Fibroblast of skin of back (primary cell): ENCODE data around the gene NGDN. TPM values are rescaled to one million over a fixed set of nuclear protein-coding genes. Genes with fewer than 3 reads are reported as not detected.
"Not testable (repeated sequence)": the region's sequence is repeated elsewhere in the genome, so short reads cannot be mapped to it uniquely, and the experiment has no call there.

ENCODE experiments used
- DNase-seq: peaks from one replicate; pipeline ENCODE4 v3.0.0-alpha.2; 2013
- polyA plus RNA-seq, 2 experiments: library from polyadenylated mRNA; unstranded; fragments of 120-200 nt; gene quantifications; one replicate each; pipeline ENCODE4 v1.2.1, GENCODE V29; 2013; ENCODE audit not compliant: insufficient read length in 2 of 2

The NGDN gene
- 33.0 TPM for polyA plus RNA-seq (2013, experiment 1 of 2; ENCODE audit: insufficient read length)
- 20.8 TPM for polyA plus RNA-seq (2013, experiment 2 of 2; ENCODE audit: insufficient read length)

- DNase-seq: peak; percentile 100
Measured at GRCh38 chr14:23469127-23469905, at the start of gene NGDN. Gene NGDN, plus strand, starts transcription at chr14:23469703. Its CDS starts 13 bp downstream, at chr14:23469716.

GRCh38 chr14:23421594-23421993 is 47.9 kb upstream of the NGDN start:
- no peak for DNase-seq

GRCh38 chr14:23423657-23424056 is 45.8 kb upstream of the NGDN start:
- DNase-seq: no peak

- no peak for DNase-seq
Measured at GRCh38 chr14:23425169-23425568, 44.3 kb upstream of the NGDN start.

GRCh38 chr14:23425798-23426197 is 43.7 kb upstream of the NGDN start:
- DNase-seq: not testable (repeated sequence)

GRCh38 chr14:23428686-23429495 is 40.6 kb upstream of the NGDN start:
- DNase-seq: no peak

- no peak for DNase-seq
Measured at GRCh38 chr14:23430016-23430722, 39.3 kb upstream of the NGDN start.

- DNase-seq: peak; percentile 44
Measured at GRCh38 chr14:23430723-23431085, 38.8 kb upstream of the NGDN start.

GRCh38 chr14:23431486-23431885 is 38.0 kb upstream of the NGDN start:
- no peak for DNase-seq

GRCh38 chr14:23432102-23432925 is 37.2 kb upstream of the NGDN start:
- DNase-seq: no peak

GRCh38 chr14:23432946-23433345 is 36.6 kb upstream of the NGDN start:
- DNase-seq: no peak

GRCh38 chr14:23433457-23433856 is 36.0 kb upstream of the NGDN start:
- DNase-seq: no peak

- no peak for DNase-seq
Measured at GRCh38 chr14:23434488-23435222, 34.8 kb upstream of the NGDN start.

GRCh38 chr14:23435543-23436326 is 33.8 kb upstream of the NGDN start, which contains the start of gene MYH7:
Gene MYH7, minus strand, starts transcription at chr14:23435660. Its CDS starts 1,928 bp downstream, at chr14:23433732.
- no peak for DNase-seq

- DNase-seq: no peak
Measured at GRCh38 chr14:23436327-23437132, 33.0 kb upstream of the NGDN start.

GRCh38 chr14:23437133-23438100 is 32.1 kb upstream of the NGDN start:
- no peak for DNase-seq

GRCh38 chr14:23438101-23438971 is 31.2 kb upstream of the NGDN start:
- no peak for DNase-seq
